ENCODE data around the gene TIGD7.

DNA sequence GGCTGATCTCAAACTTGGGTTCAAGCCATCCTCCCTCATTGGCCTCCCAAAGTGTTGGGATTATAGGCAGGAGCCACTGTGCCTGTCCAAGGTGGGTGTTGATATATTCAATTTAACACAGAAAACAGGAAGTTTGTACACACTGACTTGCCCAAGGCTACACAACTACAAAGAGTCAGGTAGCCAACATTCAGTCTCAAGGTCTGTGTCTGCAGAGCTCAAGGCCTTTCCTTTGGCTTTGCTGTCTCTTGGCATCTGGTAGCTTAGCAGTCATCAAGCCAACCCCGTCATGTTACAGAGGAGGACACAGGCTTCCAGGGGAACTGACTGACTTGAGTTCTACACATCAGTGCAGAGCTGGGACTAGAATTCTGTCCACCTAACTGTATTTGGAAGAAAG, 36.9 kb downstream of the TIGD7 start:
- TF ChIP-seq JUN (IDR thresholded peaks at IDR 0.05; ENCODE audit: low read depth, low read length) = no peak
- TF ChIP-seq BACH1 (IDR thresholded peaks at IDR 0.05; ENCODE audit: low read length) = no peak
- TF ChIP-seq, protein P1, sequence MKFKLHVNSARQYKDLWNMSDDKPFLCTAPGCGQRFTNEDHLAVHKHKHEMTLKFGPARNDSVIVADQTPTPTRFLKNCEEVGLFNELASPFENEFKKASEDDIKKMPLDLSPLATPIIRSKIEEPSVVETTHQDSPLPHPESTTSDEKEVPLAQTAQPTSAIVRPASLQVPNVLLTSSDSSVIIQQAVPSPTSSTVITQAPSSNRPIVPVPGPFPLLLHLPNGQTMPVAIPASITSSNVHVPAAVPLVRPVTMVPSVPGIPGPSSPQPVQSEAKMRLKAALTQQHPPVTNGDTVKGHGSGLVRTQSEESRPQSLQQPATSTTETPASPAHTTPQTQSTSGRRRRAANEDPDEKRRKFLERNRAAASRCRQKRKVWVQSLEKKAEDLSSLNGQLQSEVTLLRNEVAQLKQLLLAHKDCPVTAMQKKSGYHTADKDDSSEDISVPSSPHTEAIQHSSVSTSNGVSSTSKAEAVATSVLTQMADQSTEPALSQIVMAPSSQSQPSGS (IDR thresholded peaks at IDR 0.05; ENCODE audit: low read length) = no peak
- TF ChIP-seq, protein P2, sequence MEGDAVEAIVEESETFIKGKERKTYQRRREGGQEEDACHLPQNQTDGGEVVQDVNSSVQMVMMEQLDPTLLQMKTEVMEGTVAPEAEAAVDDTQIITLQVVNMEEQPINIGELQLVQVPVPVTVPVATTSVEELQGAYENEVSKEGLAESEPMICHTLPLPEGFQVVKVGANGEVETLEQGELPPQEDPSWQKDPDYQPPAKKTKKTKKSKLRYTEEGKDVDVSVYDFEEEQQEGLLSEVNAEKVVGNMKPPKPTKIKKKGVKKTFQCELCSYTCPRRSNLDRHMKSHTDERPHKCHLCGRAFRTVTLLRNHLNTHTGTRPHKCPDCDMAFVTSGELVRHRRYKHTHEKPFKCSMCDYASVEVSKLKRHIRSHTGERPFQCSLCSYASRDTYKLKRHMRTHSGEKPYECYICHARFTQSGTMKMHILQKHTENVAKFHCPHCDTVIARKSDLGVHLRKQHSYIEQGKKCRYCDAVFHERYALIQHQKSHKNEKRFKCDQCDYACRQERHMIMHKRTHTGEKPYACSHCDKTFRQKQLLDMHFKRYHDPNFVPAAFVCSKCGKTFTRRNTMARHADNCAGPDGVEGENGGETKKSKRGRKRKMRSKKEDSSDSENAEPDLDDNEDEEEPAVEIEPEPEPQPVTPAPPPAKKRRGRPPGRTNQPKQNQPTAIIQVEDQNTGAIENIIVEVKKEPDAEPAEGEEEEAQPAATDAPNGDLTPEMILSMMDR (IDR thresholded peaks at IDR 0.05; ENCODE audit: control extremely low read depth in 1 of 3, insufficient read depth in 1 of 3, low read depth in 1 of 3, low read length in 3 of 3) = no peak
- TF ChIP-seq PHF8 (conservative IDR thresholded peaks at IDR 0.05; ENCODE audit: low read depth, low read length) = no peak
- no peak for TF ChIP-seq EZH2 (IDR thresholded peaks at IDR 0.05; ENCODE audit: low read depth, low read length, severe bottlenecking)
- no peak for TF ChIP-seq JUND (IDR thresholded peaks at IDR 0.05; ENCODE audit: low read length)
